Memory B cell (primary cell): ENCODE data around the gene MRPS14.

ENCODE experiments used
- ATAC-seq: fragments of 150-1000 bp; cut with Tn5 transposase; 2 replicates; pipeline ENCODE4 v1.10.0; 2021; ENCODE audit warnings: low read depth, mild to moderate bottlenecking, moderate library complexity
- DNase-seq, 2 donors: peaks; one replicate each; pipeline ENCODE4 v3.0.0; 2022; ENCODE audit warnings: low spot score in 2 of 2
- H3K27ac Mint-ChIP-seq: one replicate; pipeline ENCODE4 v1.8.0; 2022; ENCODE audit warnings: mild to moderate bottlenecking, moderate library complexity, mixed read lengths
- H3K27me3 Mint-ChIP-seq: one replicate; pipeline ENCODE4 v1.8.0; 2022; ENCODE audit warnings: mixed read lengths
- H3K36me3 Mint-ChIP-seq: one replicate; pipeline ENCODE4 v1.8.0; 2022; ENCODE audit warnings: mild to moderate bottlenecking, mixed read lengths
- H3K4me1 Mint-ChIP-seq: one replicate; pipeline ENCODE4 v1.8.0; 2022; ENCODE audit warnings: mixed read lengths
- H3K4me3 Mint-ChIP-seq: one replicate; pipeline ENCODE4 v1.8.0; 2022; ENCODE audit warnings: mild to moderate bottlenecking, moderate library complexity, mixed read lengths
- H3K9me3 Mint-ChIP-seq: one replicate; pipeline ENCODE4 v1.8.0; 2022; ENCODE audit warnings: mixed read lengths

MRPS14 gene

DNA sequence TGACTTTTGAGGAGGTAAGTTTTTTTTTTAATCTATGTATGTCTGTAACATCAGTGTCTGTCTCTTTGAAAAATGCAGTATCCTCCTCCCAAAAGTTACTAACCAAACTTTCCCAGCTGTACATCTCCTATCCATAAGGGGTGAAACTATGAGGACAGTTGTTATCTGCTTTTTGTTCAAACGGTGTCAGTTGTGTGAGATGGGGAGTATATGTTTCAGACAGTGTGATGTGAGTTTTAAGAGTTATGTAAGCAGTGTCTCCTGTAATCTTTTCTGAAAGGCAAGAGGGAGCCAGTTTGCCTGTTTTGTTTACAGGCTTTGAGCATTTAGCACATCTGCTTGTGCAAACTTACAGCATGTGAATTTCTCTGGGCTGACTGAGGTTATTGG is 58.3 kb downstream of the MRPS14 start:
- peaks cover 28% of the 10 kb centered on the region for H3K4me1 Mint-ChIP-seq
- H3K27ac Mint-ChIP-seq = peak overlapping the region; percentile 84
- peak; percentile 24 for ATAC-seq
- no peaks in the 10 kb centered on the region for H3K27me3 Mint-ChIP-seq
- no peaks in the 10 kb centered on the region for H3K9me3 Mint-ChIP-seq
- H3K4me3 Mint-ChIP-seq = peak overlapping the region; percentile 42
- peaks cover 2% of the 10 kb centered on the region for H3K36me3 Mint-ChIP-seq
- DNase-seq = no peak

DNA sequence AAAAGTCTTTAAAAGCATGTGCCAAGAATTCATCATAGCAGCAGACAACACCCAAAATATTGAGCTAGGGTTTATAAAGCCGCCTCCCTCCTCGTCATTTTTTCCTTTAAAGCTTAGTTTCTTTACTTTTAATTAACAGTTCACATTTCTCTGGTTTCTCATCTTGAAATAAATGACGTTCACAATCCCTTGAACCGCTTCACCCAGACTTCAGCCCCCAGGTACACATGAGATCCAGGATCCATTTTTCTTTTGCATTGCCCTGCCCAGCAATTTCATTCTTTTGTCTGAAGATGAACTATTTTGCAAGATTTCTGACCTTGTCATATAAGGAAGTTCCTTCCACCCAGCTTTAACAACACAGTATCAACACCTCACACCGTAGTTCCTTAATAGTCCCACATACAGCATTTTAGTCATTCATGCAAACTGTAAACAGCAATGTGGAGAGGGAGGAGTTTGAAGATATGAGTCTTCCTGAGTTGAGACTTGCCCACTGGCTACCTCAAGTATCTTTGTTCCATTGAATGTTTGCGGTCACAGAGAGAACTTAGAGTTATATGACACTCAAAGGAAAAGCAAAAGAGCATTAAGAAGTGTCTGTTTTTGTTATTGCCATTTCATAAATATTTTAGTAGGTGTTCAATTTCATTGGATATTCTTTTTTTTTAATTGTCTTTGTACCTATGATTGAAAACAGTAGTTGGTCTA is 58.8 kb downstream of the MRPS14 start:
- H3K27me3 Mint-ChIP-seq = no peaks in the 10 kb centered on the region
- peaks cover 28% of the 10 kb centered on the region for H3K4me1 Mint-ChIP-seq
- H3K9me3 Mint-ChIP-seq = no peaks in the 10 kb centered on the region
- H3K27ac Mint-ChIP-seq = peak overlapping the region; percentile 84
- no peak for DNase-seq
- no peaks in the 10 kb centered on the region for H3K36me3 Mint-ChIP-seq
- peak; percentile 73 for ATAC-seq
- H3K4me3 Mint-ChIP-seq = peak overlapping the region; percentile 28

DNA sequence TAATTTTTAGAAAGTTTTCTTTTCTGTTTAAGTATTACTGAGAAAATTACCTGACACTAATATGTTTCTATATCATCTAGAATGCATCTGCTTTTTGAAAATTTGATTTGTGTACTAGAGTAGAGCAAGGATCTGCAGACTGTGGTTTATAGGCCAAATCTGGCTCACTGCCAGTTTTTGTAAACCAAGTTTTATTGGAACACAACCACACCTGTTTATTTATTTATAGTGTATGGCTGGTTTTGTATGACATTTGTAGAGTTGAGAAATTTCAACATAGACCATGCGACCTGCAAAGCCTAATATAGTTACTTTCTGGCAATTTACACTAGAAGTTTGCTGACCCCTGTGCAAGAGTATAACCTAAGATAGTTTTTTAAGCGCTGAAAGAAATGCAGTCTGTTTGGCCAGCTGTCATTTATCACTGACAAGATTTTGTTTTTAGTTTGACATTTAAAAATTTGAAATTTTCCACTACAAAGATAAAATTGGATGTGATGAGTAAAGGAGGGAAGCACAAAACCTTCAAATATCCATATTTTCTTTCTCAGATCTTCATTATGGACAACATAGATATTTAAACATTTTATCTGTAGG is 59.6 kb downstream of the MRPS14 start:
- DNase-seq = no peak
- H3K27me3 Mint-ChIP-seq = no peaks in the 10 kb centered on the region
- H3K4me1 Mint-ChIP-seq = peaks cover 22% of the 10 kb centered on the region
- peak overlapping the region; percentile 84 for H3K27ac Mint-ChIP-seq
- no peak for ATAC-seq
- H3K9me3 Mint-ChIP-seq = no peaks in the 10 kb centered on the region
- no peak overlapping the region for H3K4me3 Mint-ChIP-seq
- peaks cover 2% of the 10 kb centered on the region for H3K36me3 Mint-ChIP-seq
